Esophagus squamous epithelium (tissue), 4 donors: ENCODE data around the gene TUBB2B.

Experiments
- CTCF ChIP-seq, 6 experiments: fragments of 450-650 bp in 4 of 6; fragments of 200-600 bp in 2 of 6; sonication (generic) in 2 of 6; IDR thresholded peaks; one replicate each; pipeline ENCODE4 v1.5.1; 2016 to 2019; ENCODE audit warnings: antibody characterized with exemption in 6 of 6, mild to moderate bottlenecking in 4 of 6, moderate library complexity in 4 of 6
- POLR2A ChIP-seq, 4 donors: fragments of 450-650 bp; IDR thresholded peaks; one replicate each; pipeline ENCODE4 v1.6.1; 2017; ENCODE audit warnings: antibody characterized with exemption in 4 of 4, mild to moderate bottlenecking in 4 of 4, moderate library complexity in 3 of 4

GRCh38 chr6:3209114-3210023 is 18.1 kb downstream of the TUBB2B start:
- peak in 2 of 6 experiments; percentile 6 to 17 for TF ChIP-seq CTCF (IDR thresholded peaks at IDR 0.05)
- TF ChIP-seq POLR2A (IDR thresholded peaks at IDR 0.05) = no peak
